ENCODE results near the gene TTC21B.

Gene TTC21B

DNA sequence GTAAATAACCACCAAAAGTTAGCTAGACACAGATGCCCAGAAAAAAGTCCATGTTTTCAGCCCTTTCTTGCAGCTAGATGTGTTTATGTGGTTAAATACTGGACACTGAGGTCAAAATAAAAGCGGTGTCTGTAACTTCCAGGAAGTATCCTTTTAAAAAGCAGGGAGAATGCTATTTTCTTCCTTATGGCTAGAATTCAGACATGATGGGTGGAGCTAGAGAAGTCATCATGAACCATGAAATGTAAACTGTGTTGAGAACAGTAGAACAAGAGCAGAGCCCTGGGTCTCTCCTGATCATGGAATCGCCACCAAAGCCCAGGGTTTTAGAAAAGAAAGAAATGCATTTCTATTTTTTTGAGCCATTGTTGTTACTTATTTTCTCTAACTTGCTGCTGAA is 118.2 kb downstream of the TTC21B start:
- no peaks in the 10 kb centered on the region for H3K4me1 ChIP-seq (ENCODE audit: control insufficient read depth, insufficient read depth, low read length)
- no peaks in the 10 kb centered on the region for H3K9me3 ChIP-seq (ENCODE audit: control insufficient read depth, insufficient read depth, low read depth, low read length)
- no peak overlapping the region for H3K27ac ChIP-seq (ENCODE audit: extremely low read depth, low read depth, low read length)
- ChIA-PET POLR2A (no interaction called here), CTCF (interaction anchor here (1.2 to 1.4 kb wide), 2 partner anchors 11 to 39 kb away, joined by 3 to 8 read pairs; no protein-coding TSS in a partner anchor)
- no peak for TF ChIP-seq ZNF585B (tag by site-specific recombination; IDR thresholded peaks at IDR 0.05)
- TF ChIP-seq TRIM28 (IDR thresholded peaks at IDR 0.05; ENCODE audit: borderline replicate concordance, low read length) = no peak
- TF ChIP-seq WT1 (tag by site-specific recombination; IDR thresholded peaks at IDR 0.05) = no peak
- TF ChIP-seq ZFHX2 (tag by site-specific recombination; conservative IDR thresholded peaks at IDR 0.05) = no peak
- no peak for TF ChIP-seq ZBTB17 (tag by site-specific recombination; IDR thresholded peaks at IDR 0.05)
- TF ChIP-seq, protein P1, sequence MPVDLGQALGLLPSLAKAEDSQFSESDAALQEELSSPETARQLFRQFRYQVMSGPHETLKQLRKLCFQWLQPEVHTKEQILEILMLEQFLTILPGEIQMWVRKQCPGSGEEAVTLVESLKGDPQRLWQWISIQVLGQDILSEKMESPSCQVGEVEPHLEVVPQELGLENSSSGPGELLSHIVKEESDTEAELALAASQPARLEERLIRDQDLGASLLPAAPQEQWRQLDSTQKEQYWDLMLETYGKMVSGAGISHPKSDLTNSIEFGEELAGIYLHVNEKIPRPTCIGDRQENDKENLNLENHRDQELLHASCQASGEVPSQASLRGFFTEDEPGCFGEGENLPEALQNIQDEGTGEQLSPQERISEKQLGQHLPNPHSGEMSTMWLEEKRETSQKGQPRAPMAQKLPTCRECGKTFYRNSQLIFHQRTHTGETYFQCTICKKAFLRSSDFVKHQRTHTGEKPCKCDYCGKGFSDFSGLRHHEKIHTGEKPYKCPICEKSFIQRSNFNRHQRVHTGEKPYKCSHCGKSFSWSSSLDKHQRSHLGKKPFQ (tag by site-specific recombination; IDR thresholded peaks at IDR 0.05) = no peak
- no peak for TF ChIP-seq ZNF214 (tag by site-specific recombination; IDR thresholded peaks at IDR 0.05; ENCODE audit: borderline replicate concordance)
- TF ChIP-seq ZNF37A (tag by site-specific recombination; IDR thresholded peaks at IDR 0.05) = no peak
- no peak for TF ChIP-seq ZNF23 (tag by site-specific recombination; IDR thresholded peaks at IDR 0.05; ENCODE audit: borderline replicate concordance)
- H3K4me3 ChIP-seq (ENCODE audit: low read depth, low read length) = no peak overlapping the region
- H3K36me3 ChIP-seq (ENCODE audit: control insufficient read depth in 2 of 2, insufficient read depth in 1 of 2, low read length in 2 of 2) = no peaks in the 10 kb centered on the region

DNA sequence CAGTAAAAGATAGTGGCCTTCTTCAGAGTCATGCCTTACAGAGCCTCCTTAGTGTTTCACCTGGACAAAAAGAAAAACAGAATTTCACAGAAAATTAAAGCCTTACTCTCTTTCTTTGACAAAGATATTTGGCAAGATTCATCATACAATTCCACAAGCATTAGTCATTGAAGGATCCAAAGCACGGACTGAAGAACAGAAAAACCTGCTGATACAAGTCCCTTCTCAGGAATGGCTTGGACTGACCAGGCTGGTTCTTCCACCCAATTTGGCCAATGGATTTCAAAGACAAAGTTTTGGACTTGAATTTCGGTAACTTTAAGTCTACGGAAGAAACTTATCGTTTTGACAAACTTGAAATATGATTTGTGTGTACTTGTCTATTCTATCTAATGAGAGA is 120.4 kb downstream of the TTC21B start:
- Histone ChIP-seq H3K36me3 (ENCODE audit: control insufficient read depth in 2 of 2, insufficient read depth in 1 of 2, low read length in 2 of 2) (no peaks in the 10 kb centered on the region), H3K4me3 (ENCODE audit: low read depth, low read length) (no peak overlapping the region), H3K4me1 (ENCODE audit: control insufficient read depth, insufficient read depth, low read length) (no peaks in the 10 kb centered on the region), H3K27ac (ENCODE audit: extremely low read depth, low read depth, low read length) (no peak overlapping the region), H3K9me3 (ENCODE audit: control insufficient read depth, insufficient read depth, low read depth, low read length) (no peaks in the 10 kb centered on the region)
- TF ChIP-seq, protein P2, sequence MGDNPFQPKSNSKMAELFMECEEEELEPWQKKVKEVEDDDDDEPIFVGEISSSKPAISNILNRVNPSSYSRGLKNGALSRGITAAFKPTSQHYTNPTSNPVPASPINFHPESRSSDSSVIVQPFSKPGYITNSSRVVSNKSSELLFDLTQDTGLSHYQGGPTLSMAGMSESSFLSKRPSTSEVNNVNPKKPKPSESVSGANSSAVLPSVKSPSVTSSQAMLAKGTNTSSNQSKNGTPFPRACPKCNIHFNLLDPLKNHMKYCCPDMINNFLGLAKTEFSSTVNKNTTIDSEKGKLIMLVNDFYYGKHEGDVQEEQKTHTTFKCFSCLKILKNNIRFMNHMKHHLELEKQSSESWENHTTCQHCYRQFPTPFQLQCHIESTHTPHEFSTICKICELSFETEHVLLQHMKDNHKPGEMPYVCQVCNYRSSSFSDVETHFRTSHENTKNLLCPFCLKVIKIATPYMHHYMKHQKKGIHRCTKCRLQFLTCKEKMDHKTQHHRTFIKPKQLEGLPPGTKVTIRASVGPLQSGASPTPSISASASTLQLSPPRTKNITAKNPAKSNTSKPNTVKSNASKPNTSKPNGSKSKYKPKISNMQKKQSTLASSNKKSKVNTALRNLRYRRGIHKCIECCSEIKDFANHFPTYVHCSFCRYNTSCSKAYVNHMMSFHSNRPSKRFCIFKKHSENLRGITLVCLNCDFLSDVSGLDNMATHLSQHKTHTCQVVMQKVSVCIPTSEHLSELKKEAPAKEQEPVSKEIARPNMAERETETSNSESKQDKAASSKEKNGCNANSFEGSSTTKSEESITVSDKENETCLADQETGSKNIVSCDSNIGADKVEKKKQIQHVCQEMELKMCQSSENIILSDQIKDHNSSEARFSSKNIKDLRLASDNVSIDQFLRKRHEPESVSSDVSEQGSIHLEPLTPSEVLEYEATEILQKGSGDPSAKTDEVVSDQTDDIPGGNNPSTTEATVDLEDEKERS (tag by site-specific recombination; IDR thresholded peaks at IDR 0.05) = no peak
- TF ChIP-seq ZNF514 (tag by site-specific recombination; IDR thresholded peaks at IDR 0.05) (no peak), ZFP41 (tag by site-specific recombination; IDR thresholded peaks at IDR 0.05; ENCODE audit: borderline replicate concordance) (no peak), ZNF214 (tag by site-specific recombination; IDR thresholded peaks at IDR 0.05; ENCODE audit: borderline replicate concordance) (no peak), ZNF184 (tag by site-specific recombination; IDR thresholded peaks at IDR 0.05) (no peak), ZNF707 (tag by site-specific recombination; IDR thresholded peaks at IDR 0.05) (no peak), ZNF121 (tag by site-specific recombination; IDR thresholded peaks at IDR 0.05) (no peak), SP3 (tag by site-specific recombination; IDR thresholded peaks at IDR 0.05) (no peak), KLF7 (tag by site-specific recombination; IDR thresholded peaks at IDR 0.05; ENCODE audit: borderline replicate concordance) (no peak), ZNF843 (tag by site-specific recombination; IDR thresholded peaks at IDR 0.05) (no peak), ZNF433 (tag by site-specific recombination; IDR thresholded peaks at IDR 0.05; ENCODE audit: low read depth) (no peak), ZNF426 (tag by site-specific recombination; IDR thresholded peaks at IDR 0.05) (no peak)
- TF ChIP-seq, protein P3, sequence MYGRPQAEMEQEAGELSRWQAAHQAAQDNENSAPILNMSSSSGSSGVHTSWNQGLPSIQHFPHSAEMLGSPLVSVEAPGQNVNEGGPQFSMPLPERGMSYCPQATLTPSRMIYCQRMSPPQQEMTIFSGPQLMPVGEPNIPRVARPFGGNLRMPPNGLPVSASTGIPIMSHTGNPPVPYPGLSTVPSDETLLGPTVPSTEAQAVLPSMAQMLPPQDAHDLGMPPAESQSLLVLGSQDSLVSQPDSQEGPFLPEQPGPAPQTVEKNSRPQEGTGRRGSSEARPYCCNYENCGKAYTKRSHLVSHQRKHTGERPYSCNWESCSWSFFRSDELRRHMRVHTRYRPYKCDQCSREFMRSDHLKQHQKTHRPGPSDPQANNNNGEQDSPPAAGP (tag by site-specific recombination; IDR thresholded peaks at IDR 0.05) = no peak
- TF ChIP-seq, protein P4, sequence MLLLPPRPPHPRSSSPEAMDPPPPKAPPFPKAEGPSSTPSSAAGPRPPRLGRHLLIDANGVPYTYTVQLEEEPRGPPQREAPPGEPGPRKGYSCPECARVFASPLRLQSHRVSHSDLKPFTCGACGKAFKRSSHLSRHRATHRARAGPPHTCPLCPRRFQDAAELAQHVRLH (tag by site-specific recombination; IDR thresholded peaks at IDR 0.05) = no peak
- TF ChIP-seq, protein P5, sequence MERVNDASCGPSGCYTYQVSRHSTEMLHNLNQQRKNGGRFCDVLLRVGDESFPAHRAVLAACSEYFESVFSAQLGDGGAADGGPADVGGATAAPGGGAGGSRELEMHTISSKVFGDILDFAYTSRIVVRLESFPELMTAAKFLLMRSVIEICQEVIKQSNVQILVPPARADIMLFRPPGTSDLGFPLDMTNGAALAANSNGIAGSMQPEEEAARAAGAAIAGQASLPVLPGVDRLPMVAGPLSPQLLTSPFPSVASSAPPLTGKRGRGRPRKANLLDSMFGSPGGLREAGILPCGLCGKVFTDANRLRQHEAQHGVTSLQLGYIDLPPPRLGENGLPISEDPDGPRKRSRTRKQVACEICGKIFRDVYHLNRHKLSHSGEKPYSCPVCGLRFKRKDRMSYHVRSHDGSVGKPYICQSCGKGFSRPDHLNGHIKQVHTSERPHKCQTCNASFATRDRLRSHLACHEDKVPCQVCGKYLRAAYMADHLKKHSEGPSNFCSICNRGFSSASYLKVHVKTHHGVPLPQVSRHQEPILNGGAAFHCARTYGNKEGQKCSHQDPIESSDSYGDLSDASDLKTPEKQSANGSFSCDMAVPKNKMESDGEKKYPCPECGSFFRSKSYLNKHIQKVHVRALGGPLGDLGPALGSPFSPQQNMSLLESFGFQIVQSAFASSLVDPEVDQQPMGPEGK (tag by site-specific recombination; IDR thresholded peaks at IDR 0.05) = no peak
- CTCF ChIA-PET = no interaction called here
- POLR2A ChIA-PET = no interaction called here
